GM12864 (cell line): ENCODE measurements around the gene KSR1.
"Not testable (repeated sequence)": the region's sequence is repeated elsewhere in the genome, so short reads cannot be mapped to it uniquely, and the experiment has no call there.

ENCODE experiments used
- DNase-seq: peaks from one replicate; pipeline ENCODE4 v3.0.0-alpha.2; 2011; ENCODE audit warnings: low read depth
- H3K4me3 ChIP-seq: 2 replicates; pipeline ENCODE4 v1.5.1; 2011; ENCODE audit warnings: mild to moderate bottlenecking, low read depth, low read length, control low read depth
- CTCF ChIP-seq: IDR thresholded peaks from 2 replicates; pipeline ENCODE4 v1.5.1; 2011; ENCODE audit warnings: low read depth, mild to moderate bottlenecking, moderate library complexity, low read length, control low read depth, inconsistent platforms; ENCODE audit errors: missing control alignments

The KSR1 gene

GRCh38 chr17:27624539-27624938, 168.3 kb downstream of the KSR1 start:
- no peak for DNase-seq
- no peak overlapping the region for H3K4me3 ChIP-seq
- TF ChIP-seq CTCF, result no peak

- TF ChIP-seq CTCF, result no peak
- DNase-seq, result no peak
- H3K4me3 ChIP-seq, result no peak overlapping the region
Measured at GRCh38 chr17:27625856-27626255, 169.6 kb downstream of the KSR1 start.

- no peak overlapping the region for H3K4me3 ChIP-seq
- DNase-seq, result no peak
- TF ChIP-seq CTCF, result no peak
Measured at GRCh38 chr17:27627514-27627913, 171.3 kb downstream of the KSR1 start.

- TF ChIP-seq CTCF, result no peak
- DNase-seq, result no peak
- H3K4me3 ChIP-seq, result no peak overlapping the region
Measured at GRCh38 chr17:27628376-27628775, 172.1 kb downstream of the KSR1 start.

- DNase-seq, H3K4me3 ChIP-seq: not testable (repeated sequence)
Measured at GRCh38 chr17:27629260-27629659, 173.0 kb downstream of the KSR1 start.

GRCh38 chr17:27630607-27631410, 174.6 kb downstream of the KSR1 start, which contains the start of gene LGALS9:
TSS of gene LGALS9 (plus strand) at chr17:27631188. CDS start at chr17:27631266, 78 bp downstream.
- TF ChIP-seq CTCF, result no peak
- peak; percentile 45 for DNase-seq
- peak within 1 kb of the TSS; percentile 66 for H3K4me3 ChIP-seq

GRCh38 chr17:27631411-27631760, 175.1 kb downstream of the KSR1 start:
- DNase-seq, result no peak
- peak overlapping the region; percentile 66 for H3K4me3 ChIP-seq
- TF ChIP-seq CTCF, result no peak
